ENCODE results near the gene UBE2QL1.

The UBE2QL1 gene

GRCh38 chr5:6455571-6456200, 7.0 kb downstream of the UBE2QL1 start:
- DNase-seq, result no peak

GRCh38 chr5:6456766-6457370, 8.2 kb downstream of the UBE2QL1 start:
- DNase-seq, result no peak

GRCh38 chr5:6457592-6457991, 8.9 kb downstream of the UBE2QL1 start:
- no peak for DNase-seq

- DNase-seq, result no peak
Measured at GRCh38 chr5:6458833-6459232, 10.2 kb downstream of the UBE2QL1 start.

GRCh38 chr5:6459896-6460295, 11.2 kb downstream of the UBE2QL1 start:
- DNase-seq, result no peak

GRCh38 chr5:6461006-6461405, 12.3 kb downstream of the UBE2QL1 start:
- no peak for DNase-seq

- DNase-seq, result no peak
Measured at GRCh38 chr5:6461793-6462650, 13.4 kb downstream of the UBE2QL1 start.

- no peak for DNase-seq
Measured at GRCh38 chr5:6462671-6463070, 14.0 kb downstream of the UBE2QL1 start.

- DNase-seq, result no peak
Measured at GRCh38 chr5:6464441-6464840, 15.8 kb downstream of the UBE2QL1 start.

- DNase-seq, result no peak
Measured at GRCh38 chr5:6465831-6466790, 17.5 kb downstream of the UBE2QL1 start.

- DNase-seq, result no peak
Measured at GRCh38 chr5:6466975-6467567, 18.4 kb downstream of the UBE2QL1 start.

GRCh38 chr5:6467591-6467990, 18.9 kb downstream of the UBE2QL1 start:
- DNase-seq, result no peak

GRCh38 chr5:6468104-6468503, 19.4 kb downstream of the UBE2QL1 start:
- DNase-seq, result no peak

GRCh38 chr5:6468870-6469269, 20.2 kb downstream of the UBE2QL1 start:
- DNase-seq, result no peak

- no peak for DNase-seq
Measured at GRCh38 chr5:6469836-6470235, 21.2 kb downstream of the UBE2QL1 start.

GRCh38 chr5:6470672-6471071, 22.0 kb downstream of the UBE2QL1 start:
- DNase-seq, result no peak

GRCh38 chr5:6471252-6471651, 22.6 kb downstream of the UBE2QL1 start:
- DNase-seq, result no peak

GRCh38 chr5:6472792-6473191, 24.1 kb downstream of the UBE2QL1 start:
- no peak for DNase-seq

GRCh38 chr5:6473284-6473683, 24.6 kb downstream of the UBE2QL1 start:
- no peak for DNase-seq

GRCh38 chr5:6475626-6476312, 27.1 kb downstream of the UBE2QL1 start:
- DNase-seq, result no peak

- DNase-seq, result no peak
Measured at GRCh38 chr5:6476313-6476661, 27.6 kb downstream of the UBE2QL1 start.

GRCh38 chr5:6478793-6479192, 30.1 kb downstream of the UBE2QL1 start:
- DNase-seq, result no peak
